ENCODE data around the gene PPFIBP1.
A peak's percentile ranks its signal among the peaks of the same experiment; 100 is the strongest.

Gene PPFIBP1

GRCh38 chr12:27521066-27521465 is 2.9 kb upstream of the PPFIBP1 start:
- no peak for TF ChIP-seq CTCF (IDR thresholded peaks at IDR 0.05; ENCODE audit: low read depth, low read length, missing control alignments)
- H3K36me3 ChIP-seq (replicated peaks): no peaks in the 10 kb centered on the region
- no peaks in the 10 kb centered on the region for H3K27me3 ChIP-seq (replicated peaks)
- DNase-seq: no peak
- H3K27ac ChIP-seq: no peak overlapping the region
- H3K4me3 ChIP-seq (ENCODE audit: low read depth, low read length): no peak overlapping the region
- in situ Hi-C loops (cut with HindIII; ENCODE audit: low pct_ligation_motif_present, low sequenced_read_pairs): no loop called here

DNA sequence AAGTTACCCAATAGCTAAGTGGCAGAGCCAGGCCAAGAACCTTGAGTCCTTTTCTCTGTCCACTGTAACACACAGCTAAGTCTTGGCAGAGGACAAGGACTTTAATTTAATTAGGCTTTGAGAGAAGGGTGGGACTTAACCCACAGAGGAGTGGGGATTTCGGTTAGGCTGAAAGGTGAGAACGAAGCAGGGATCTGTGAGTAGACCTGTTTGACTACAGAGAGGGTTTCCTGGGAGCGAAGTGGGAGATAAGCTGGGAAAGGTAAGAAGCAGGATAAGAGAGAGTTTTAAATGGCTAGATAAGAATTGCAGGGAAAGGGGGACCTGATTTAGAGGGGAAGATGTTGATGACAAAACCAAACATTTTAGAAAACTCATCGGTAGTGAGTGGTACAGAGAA is 2.0 kb upstream of the PPFIBP1 start:
- TF ChIP-seq CTCF (IDR thresholded peaks at IDR 0.05; ENCODE audit: low read depth, low read length, missing control alignments): no peak
- Histone ChIP-seq H3K27me3 (replicated peaks) (no peaks in the 10 kb centered on the region), H3K27ac (no peak overlapping the region), H3K4me3 (ENCODE audit: low read depth, low read length) (no peak overlapping the region), H3K36me3 (replicated peaks) (no peaks in the 10 kb centered on the region)
- DNase-seq: no peak
- in situ Hi-C loops (cut with HindIII; ENCODE audit: low pct_ligation_motif_present, low sequenced_read_pairs): no loop called here

DNA sequence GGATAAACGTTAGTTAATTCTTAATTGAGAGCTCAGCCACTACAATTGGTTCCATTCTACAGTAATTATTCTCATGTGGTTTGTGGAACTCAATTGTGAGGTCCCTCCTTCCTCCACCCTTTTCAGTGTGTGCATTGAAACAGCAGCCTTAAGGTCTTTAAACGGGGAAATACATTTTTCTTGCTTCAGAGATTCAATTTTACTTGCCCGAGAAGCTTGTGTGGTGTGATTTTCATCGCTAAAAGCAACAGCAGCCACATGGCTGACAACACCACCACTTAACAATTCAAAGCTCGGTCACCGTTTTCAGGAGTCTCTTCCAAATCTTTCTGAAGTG is 733 bp upstream of the PPFIBP1 start:
- DNase-seq: no peak
- no peak for TF ChIP-seq CTCF (IDR thresholded peaks at IDR 0.05; ENCODE audit: low read depth, low read length, missing control alignments)

GRCh38 chr12:27524494-27524835 is 459 bp downstream of the PPFIBP1 start:
- peak overlapping the region; percentile 92 for H3K4me3 ChIP-seq (ENCODE audit: low read depth, low read length)
- peak overlapping the region; percentile 96 for H3K27ac ChIP-seq
- in situ Hi-C loops (cut with HindIII; ENCODE audit: low pct_ligation_motif_present, low sequenced_read_pairs): no loop called here
- no peak for DNase-seq
- peaks cover 4% of the 10 kb centered on the region for H3K36me3 ChIP-seq (replicated peaks)
- H3K27me3 ChIP-seq (replicated peaks): no peaks in the 10 kb centered on the region
- no peak for TF ChIP-seq CTCF (IDR thresholded peaks at IDR 0.05; ENCODE audit: low read depth, low read length, missing control alignments)

More for the DNA sequence above, 733 bp upstream of the PPFIBP1 start:
- in situ Hi-C loops (cut with HindIII; ENCODE audit: low pct_ligation_motif_present, low sequenced_read_pairs): no loop called here
- Histone ChIP-seq H3K27ac (peak overlapping the region; percentile 96), H3K4me3 (ENCODE audit: low read depth, low read length) (peak overlapping the region; percentile 92), H3K27me3 (replicated peaks) (no peaks in the 10 kb centered on the region), H3K36me3 (replicated peaks) (no peaks in the 10 kb centered on the region)

DNA sequence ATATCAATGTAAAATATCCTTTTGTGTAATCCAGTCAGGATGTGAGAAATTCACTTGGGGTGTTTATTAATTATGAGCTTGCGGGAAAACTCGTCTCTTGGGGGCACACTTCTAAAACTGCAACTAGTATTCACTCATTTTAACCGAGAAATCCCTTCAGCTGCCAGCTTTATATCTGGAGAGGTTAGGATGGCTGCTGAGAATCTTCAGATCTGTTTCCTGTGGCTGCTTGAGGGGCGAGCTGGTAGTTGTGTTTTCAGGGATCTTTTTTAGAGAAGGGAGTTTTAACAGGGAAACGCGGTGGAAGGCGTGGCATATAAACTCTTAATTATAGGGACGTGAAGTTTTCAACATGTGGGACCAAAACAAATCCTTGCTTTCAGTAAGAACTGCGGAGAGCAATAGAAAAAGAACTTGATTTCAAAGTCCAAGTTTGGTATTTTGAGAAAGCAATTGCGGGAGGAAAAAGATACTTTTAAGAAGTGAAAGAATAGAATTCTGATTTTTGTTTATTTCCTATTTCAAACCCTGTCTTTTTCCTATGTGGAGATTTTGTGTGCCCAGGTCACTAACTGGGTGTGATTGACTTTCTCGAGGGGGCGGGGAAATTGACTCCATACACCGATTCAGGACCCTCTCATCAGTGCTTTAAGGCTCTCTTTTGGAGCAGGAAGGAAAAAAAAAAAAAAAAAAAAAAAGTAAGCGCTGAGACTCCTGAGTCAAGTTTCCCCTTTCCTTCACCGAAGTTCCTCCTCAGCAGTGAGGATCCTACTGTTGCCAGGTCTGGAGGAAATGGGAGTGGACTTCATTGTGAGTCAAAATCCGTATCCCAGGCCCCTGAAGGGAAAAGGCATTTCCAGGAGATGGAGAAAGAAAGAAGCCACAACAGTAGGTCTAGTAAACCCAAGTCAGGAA is 1.1 kb downstream of the PPFIBP1 start:
- no peak for TF ChIP-seq CTCF (IDR thresholded peaks at IDR 0.05; ENCODE audit: low read depth, low read length, missing control alignments)
- Histone ChIP-seq H3K27me3 (replicated peaks) (no peaks in the 10 kb centered on the region), H3K4me3 (ENCODE audit: low read depth, low read length) (peak overlapping the region; percentile 92), H3K36me3 (replicated peaks) (peaks cover 4% of the 10 kb centered on the region), H3K27ac (peak overlapping the region; percentile 96)
- peak; percentile 57 for DNase-seq
- in situ Hi-C loops (cut with HindIII; ENCODE audit: low pct_ligation_motif_present, low sequenced_read_pairs): no loop called here

DNA sequence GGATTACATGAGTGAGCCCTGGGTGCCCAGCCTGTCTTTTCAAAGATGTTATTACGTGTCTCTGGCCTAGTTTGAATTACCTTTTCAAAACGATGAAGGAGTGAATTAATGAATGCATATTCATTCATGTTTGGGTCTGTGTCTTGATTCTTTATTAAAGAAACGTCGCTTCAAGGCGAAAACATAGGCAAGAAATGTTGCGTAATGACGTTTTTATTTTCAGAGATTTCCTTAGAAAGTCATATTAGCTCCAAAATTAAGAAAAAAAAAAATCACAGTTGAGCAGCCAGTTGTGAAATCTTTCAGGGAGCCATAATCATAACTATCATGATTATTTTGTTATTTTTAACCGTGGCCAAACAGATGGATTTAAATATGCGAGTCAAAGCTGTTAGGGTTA is 3.5 kb downstream of the PPFIBP1 start:
- no peaks in the 10 kb centered on the region for H3K27me3 ChIP-seq (replicated peaks)
- H3K27ac ChIP-seq: no peak overlapping the region
- peaks cover 4% of the 10 kb centered on the region for H3K36me3 ChIP-seq (replicated peaks)
- in situ Hi-C loops (cut with HindIII; ENCODE audit: low pct_ligation_motif_present, low sequenced_read_pairs): no loop called here
- H3K4me3 ChIP-seq (ENCODE audit: low read depth, low read length): no peak overlapping the region
- DNase-seq: no peak
- no peak for TF ChIP-seq CTCF (IDR thresholded peaks at IDR 0.05; ENCODE audit: low read depth, low read length, missing control alignments)

Measured in brain microvascular endothelial cell (primary cell).